Measurements from ENCODE around the gene RASA3.

Gene RASA3

GRCh38 chr13:113967729-113968462 is 164.5 kb downstream of the RASA3 start:
- Histone ChIP-seq H3K36me3 (replicated peaks; ENCODE audit: insufficient read depth, low read length) (no peaks in the 10 kb centered on the region), H2AFZ (ENCODE audit: low read length) (no peak overlapping the region), H4K20me1 (ENCODE audit: insufficient read depth, low read length) (no peaks in the 10 kb centered on the region), H3F3A (ENCODE audit: insufficient read depth, low read length) (no peaks in the 10 kb centered on the region), H3K79me2 (ENCODE audit: low read length) (no peaks in the 10 kb centered on the region), H3K27me3 (replicated peaks; ENCODE audit: insufficient read depth, low read length) (no peaks in the 10 kb centered on the region), H3K9me3 (replicated peaks; ENCODE audit: insufficient read depth, low read length) (no peaks in the 10 kb centered on the region), H3K9ac (ENCODE audit: low read length) (no peak overlapping the region), H3K4me2 (ENCODE audit: low read depth, low read length) (no peak overlapping the region), H3K4me3 (ENCODE audit: low read length) (no peak overlapping the region), H3K4me1 (ENCODE audit: low read length) (no peaks in the 10 kb centered on the region), H3K9me2 (replicated peaks; ENCODE audit: insufficient read depth, low read length) (no peaks in the 10 kb centered on the region), H3K27ac (ENCODE audit: low read length) (no peak overlapping the region)
- TF ChIP-seq CTCF (IDR thresholded peaks at IDR 0.05; ENCODE audit: low read length) (no peak), EZH2phosphoT487 (IDR thresholded peaks at IDR 0.05; ENCODE audit: low read length) (no peak), EZH2 (optimal IDR thresholded peaks at IDR 0.05; ENCODE audit: low read depth, low read length) (no peak)
- no peak for DNase-seq

GRCh38 chr13:113967206-113967720 is 165.2 kb downstream of the RASA3 start:
- Histone ChIP-seq H3F3A (ENCODE audit: insufficient read depth, low read length) (no peaks in the 10 kb centered on the region), H3K27me3 (replicated peaks; ENCODE audit: insufficient read depth, low read length) (no peaks in the 10 kb centered on the region), H3K27ac (ENCODE audit: low read length) (no peak overlapping the region), H3K79me2 (ENCODE audit: low read length) (no peaks in the 10 kb centered on the region), H3K36me3 (replicated peaks; ENCODE audit: insufficient read depth, low read length) (no peaks in the 10 kb centered on the region), H3K9ac (ENCODE audit: low read length) (no peak overlapping the region), H3K4me2 (ENCODE audit: low read depth, low read length) (no peak overlapping the region), H4K20me1 (ENCODE audit: insufficient read depth, low read length) (no peaks in the 10 kb centered on the region), H3K4me1 (ENCODE audit: low read length) (no peaks in the 10 kb centered on the region), H3K9me3 (replicated peaks; ENCODE audit: insufficient read depth, low read length) (no peaks in the 10 kb centered on the region), H3K4me3 (ENCODE audit: low read length) (no peak overlapping the region), H2AFZ (ENCODE audit: low read length) (no peak overlapping the region), H3K9me2 (replicated peaks; ENCODE audit: insufficient read depth, low read length) (no peaks in the 10 kb centered on the region)
- no peak for DNase-seq
- TF ChIP-seq EZH2 (optimal IDR thresholded peaks at IDR 0.05; ENCODE audit: low read depth, low read length) = no peak

- Histone ChIP-seq H3K4me1 (ENCODE audit: low read length) (no peaks in the 10 kb centered on the region), H3K27me3 (replicated peaks; ENCODE audit: insufficient read depth, low read length) (no peaks in the 10 kb centered on the region), H3K4me2 (ENCODE audit: low read depth, low read length) (no peak overlapping the region), H3F3A (ENCODE audit: insufficient read depth, low read length) (no peaks in the 10 kb centered on the region), H3K9ac (ENCODE audit: low read length) (no peak overlapping the region), H3K9me3 (replicated peaks; ENCODE audit: insufficient read depth, low read length) (no peaks in the 10 kb centered on the region), H3K79me2 (ENCODE audit: low read length) (no peaks in the 10 kb centered on the region), H3K4me3 (ENCODE audit: low read length) (no peak overlapping the region), H4K20me1 (ENCODE audit: insufficient read depth, low read length) (no peaks in the 10 kb centered on the region), H3K27ac (ENCODE audit: low read length) (no peak overlapping the region), H3K9me2 (replicated peaks; ENCODE audit: insufficient read depth, low read length) (no peaks in the 10 kb centered on the region), H2AFZ (ENCODE audit: low read length) (no peak overlapping the region), H3K36me3 (replicated peaks; ENCODE audit: insufficient read depth, low read length) (no peaks in the 10 kb centered on the region)
- TF ChIP-seq EZH2phosphoT487 (IDR thresholded peaks at IDR 0.05; ENCODE audit: low read length) = no peak
- no peak for TF ChIP-seq EZH2 (optimal IDR thresholded peaks at IDR 0.05; ENCODE audit: low read depth, low read length)
- TF ChIP-seq CTCF (IDR thresholded peaks at IDR 0.05; ENCODE audit: low read length) = no peak
- no peak for DNase-seq
Observed at GRCh38 chr13:113965968-113966884, 166.2 kb downstream of the RASA3 start.

All from MM.1S (cell line).